Transverse colon (tissue), 4 donors: ENCODE data around the gene IFIT2. TPM values are rescaled to one million over a fixed set of nuclear protein-coding genes. Genes with fewer than 3 reads are reported as not detected.

Experiments used
- DNase-seq: peaks from one replicate; pipeline ENCODE4 v3.0.0-alpha.2; 2019
- H3K27ac ChIP-seq, 4 donors: fragments of 200-600 bp; sonication (generic); 2 replicates each; pipeline ENCODE4 v1.5.1; 2016 to 2018; ENCODE audit warnings: inconsistent platforms in 4 of 4
- H3K27me3 ChIP-seq: fragments of 200-600 bp; sonication (generic); 2 replicates; pipeline ENCODE4 v1.5.1; 2017; ENCODE audit warnings: inconsistent platforms
- H3K36me3 ChIP-seq, 4 donors: fragments of 200-600 bp; sonication (generic); 2 replicates each; pipeline ENCODE4 v1.5.1; 2017 to 2019; ENCODE audit warnings: inconsistent platforms in 4 of 4
- H3K4me1 ChIP-seq, 4 donors: fragments of 200-600 bp; sonication (generic); 2 replicates each; pipeline ENCODE4 v1.5.1; 2017 to 2020; ENCODE audit warnings: inconsistent platforms in 4 of 4
- H3K4me3 ChIP-seq, 4 donors: fragments of 200-600 bp; sonication (generic); 1 replicate in 1 of 4; 2 replicates in 3 of 4; pipeline versions ENCODE4 v1.5.1 to v1.6.1; 2017 to 2019; ENCODE audit warnings: inconsistent platforms in 4 of 4
- H3K9me3 ChIP-seq, 2 donors: fragments of 200-600 bp; sonication (generic); 2 replicates each; pipeline ENCODE4 v1.5.1; 2017 to 2019; ENCODE audit warnings: inconsistent platforms in 2 of 2
- CTCF ChIP-seq, 5 experiments: fragments of 200-600 bp in 3 of 5; fragments of 450-650 bp in 2 of 5; sonication (generic) in 3 of 5; IDR thresholded peaks; 1 replicate in 2 of 5; 2 replicates in 3 of 5; pipeline ENCODE4 v1.5.1; 2016 to 2017; ENCODE audit warnings: antibody characterized with exemption in 5 of 5, inconsistent platforms in 3 of 5, mild to moderate bottlenecking in 2 of 5, moderate library complexity in 1 of 5
- EP300 ChIP-seq: sonication (generic); formaldehyde crosslinking; IDR thresholded peaks from one replicate; pipeline ENCODE4 v1.6.1; 2017; ENCODE audit warnings: antibody characterized with exemption, low read depth
- POLR2A ChIP-seq: fragments of 450-650 bp; IDR thresholded peaks from one replicate; pipeline ENCODE4 v1.6.1; 2016; ENCODE audit warnings: antibody characterized with exemption, mild to moderate bottlenecking, moderate library complexity
- POLR2AphosphoS5 ChIP-seq, 3 donors: sonication (generic); formaldehyde crosslinking; IDR thresholded peaks; one replicate each; pipeline ENCODE4 v1.6.1; 2016; ENCODE audit warnings: antibody characterized with exemption in 3 of 3
- WGBS, 2 donors: methylation state at CpG; one replicate each; pipeline ENCODE4 v1.1.5; 2018; ENCODE audit warnings: low coverage in 1 of 2; 5-methylcytosine and 5-hydroxymethylcytosine counted together
- in situ Hi-C, 4 donors: fragments of 200-750 bp; cut with MboI; loops; one replicate each; pipeline versions ENCODE4 v1.15.0 to v1.15.1; 2017; ENCODE audit warnings: low sequenced_read_pairs in 3 of 4, low pct_ligation_motif_present in 1 of 4, low pct_unique_long_range_greater_than_20kb in 1 of 4
- intact Hi-C: fragments of 100-400 bp; cut with DNase I; formaldehyde crosslinking; loops from one replicate; pipeline ENCODE4 v1.15.1; 2023; ENCODE audit warnings: low total_unique reads
- total RNA-seq, 4 donors: library from RNA; depleted of rRNA; stranded (reverse); fragments of >200 nt; gene quantifications; one replicate each; pipeline ENCODE4 v1.1.0, GENCODE V29; 2016

The IFIT2 gene
- total RNA-seq, 4 donors from 2014 or later: 0.20 to 7.0 (median 2.3) TPM

- DNase-seq: no peak
- peaks cover 0 to 8% (median 0%) of the 10 kb centered on the region in 4 donors for H3K36me3 ChIP-seq
- H3K9me3 ChIP-seq: no peaks in the 10 kb centered on the region
- no peak for TF ChIP-seq POLR2AphosphoS5 (IDR thresholded peaks at IDR 0.05)
- no peak for TF ChIP-seq EP300
- TF ChIP-seq CTCF (IDR thresholded peaks at IDR 0.05): no peak
- 90 to 94% methylated on average over 3 to 4 of the region's 4 CpGs for WGBS, 2 donors
- H3K27ac ChIP-seq: no peak overlapping the region
- peaks cover 20 to 44% (median 30%) of the 10 kb centered on the region in 4 donors for H3K4me1 ChIP-seq
- H3K4me3 ChIP-seq: no peak overlapping the region
- H3K27me3 ChIP-seq: no peaks in the 10 kb centered on the region
- intact Hi-C loops (loop anchor here (5.0 kb wide), 1 partner anchor 63 kb away; no protein-coding TSS in a partner anchor), in situ Hi-C loops (no loop called here)
Observed at GRCh38 chr10:89304026-89304425, 2.2 kb downstream of the IFIT2 start.

DNA sequence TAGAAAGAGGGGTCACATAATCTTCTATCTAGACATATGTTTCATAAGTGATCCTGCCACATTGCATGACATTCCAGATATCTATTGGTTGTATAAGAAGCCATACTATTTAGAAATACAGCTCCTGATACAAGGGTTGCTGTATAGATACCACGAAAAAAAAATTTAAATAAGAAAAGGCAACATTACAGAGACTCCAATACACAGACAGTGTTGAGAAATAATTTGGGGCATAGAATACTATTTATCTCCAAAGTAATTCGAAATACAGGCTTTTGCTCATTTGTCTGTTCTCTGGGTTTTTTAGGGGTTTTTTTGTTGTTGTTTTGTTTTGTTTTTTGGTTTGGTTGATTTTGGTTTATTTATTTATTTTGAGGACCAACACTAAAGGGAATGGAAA, 2.6 kb downstream of the IFIT2 start:
- in situ Hi-C loops: no loop called here
- Histone ChIP-seq H3K4me3 (no peak overlapping the region), H3K9me3 (no peaks in the 10 kb centered on the region), H3K27ac (no peak overlapping the region), H3K27me3 (no peaks in the 10 kb centered on the region), H3K4me1 (peaks cover 20 to 44% (median 30%) of the 10 kb centered on the region in 4 donors), H3K36me3 (peaks cover 0 to 8% (median 0%) of the 10 kb centered on the region in 4 donors)
- 91 to 97% methylated on average over 2 of the region's 2 CpGs for WGBS, 2 donors
- no peak for DNase-seq
- intact Hi-C loops: loop anchor here (5.0 kb wide), 1 partner anchor 63 kb away; no protein-coding TSS in a partner anchor
- TF ChIP-seq CTCF (IDR thresholded peaks at IDR 0.05): no peak
- TF ChIP-seq POLR2AphosphoS5 (IDR thresholded peaks at IDR 0.05): no peak
- TF ChIP-seq POLR2A: no peak
- TF ChIP-seq EP300: no peak

DNA sequence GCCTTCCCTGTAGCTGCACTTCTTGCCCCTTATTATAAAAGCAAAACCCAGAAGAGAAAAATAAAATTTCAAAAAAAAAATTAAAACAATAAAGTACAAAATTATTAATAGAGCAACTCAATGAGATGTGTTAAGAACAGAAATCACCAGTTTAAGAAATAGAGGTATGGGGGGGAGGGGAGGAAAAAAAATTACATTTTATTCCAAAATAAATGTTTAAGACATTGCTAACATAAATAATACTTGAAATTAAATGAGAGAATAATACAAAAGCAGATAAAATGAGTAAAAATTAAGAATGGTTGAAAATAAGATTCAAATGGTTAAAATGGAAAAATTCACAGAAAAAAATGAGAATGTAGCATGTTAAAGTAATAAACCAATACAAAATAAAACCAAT, 3.1 kb downstream of the IFIT2 start:
- no peak for TF ChIP-seq EP300
- H3K36me3 ChIP-seq: peaks cover 0 to 8% (median 0%) of the 10 kb centered on the region in 4 donors
- in situ Hi-C loops: no loop called here
- no peak overlapping the region for H3K27ac ChIP-seq
- DNase-seq: no peak
- peaks cover 20 to 44% (median 30%) of the 10 kb centered on the region in 4 donors for H3K4me1 ChIP-seq
- H3K4me3 ChIP-seq: no peak overlapping the region
- H3K27me3 ChIP-seq: no peaks in the 10 kb centered on the region
- intact Hi-C loops: loop anchor here (5.0 kb wide), 1 partner anchor 62 kb away; no protein-coding TSS in a partner anchor
- no peaks in the 10 kb centered on the region for H3K9me3 ChIP-seq

DNA sequence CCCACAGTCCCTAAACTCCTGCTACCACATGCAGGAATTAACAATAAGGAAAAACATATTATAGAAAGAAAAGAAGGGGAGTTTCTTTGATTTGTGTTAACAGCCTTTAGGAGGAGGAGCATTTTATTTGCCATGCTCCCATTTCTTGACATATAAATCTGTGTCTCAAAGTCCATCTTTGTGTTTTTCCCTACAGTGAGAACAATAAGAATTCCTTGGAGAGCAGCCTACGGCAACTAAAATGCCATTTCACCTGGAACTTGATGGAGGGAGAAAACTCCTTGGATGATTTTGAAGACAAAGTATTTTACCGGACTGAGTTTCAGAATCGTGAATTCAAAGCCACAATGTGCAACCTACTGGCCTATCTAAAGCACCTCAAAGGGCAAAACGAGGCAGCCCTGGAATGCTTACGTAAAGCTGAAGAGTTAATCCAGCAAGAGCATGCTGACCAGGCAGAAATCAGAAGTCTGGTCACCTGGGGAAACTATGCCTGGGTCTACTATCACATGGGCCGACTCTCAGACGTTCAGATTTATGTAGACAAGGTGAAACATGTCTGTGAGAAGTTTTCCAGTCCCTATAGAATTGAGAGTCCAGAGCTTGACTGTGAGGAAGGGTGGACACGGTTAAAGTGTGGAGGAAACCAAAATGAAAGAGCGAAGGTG, 4.1 kb downstream of the IFIT2 start:
- H3K4me1 ChIP-seq: peaks cover 17 to 42% (median 28%) of the 10 kb centered on the region in 4 donors
- intact Hi-C loops (no loop called here), in situ Hi-C loops (no loop called here)
- no peak overlapping the region for H3K4me3 ChIP-seq
- no peaks in the 10 kb centered on the region for H3K9me3 ChIP-seq
- no peaks in the 10 kb centered on the region for H3K27me3 ChIP-seq
- peaks cover 0 to 8% (median 0%) of the 10 kb centered on the region in 4 donors for H3K36me3 ChIP-seq
- WGBS, 2 donors: 76 to 83% methylated on average over 7 to 9 of the region's 9 CpGs
- no peak overlapping the region for H3K27ac ChIP-seq
- no peak for DNase-seq
- TF ChIP-seq POLR2AphosphoS5 (IDR thresholded peaks at IDR 0.05) (no peak), POLR2A (no peak), CTCF (IDR thresholded peaks at IDR 0.05) (no peak), EP300 (no peak)
